ENCODE results near the gene RAB3A. TPM values are rescaled to one million over a fixed set of nuclear protein-coding genes. Genes with fewer than 3 reads are reported as not detected.

Gene RAB3A
- total RNA-seq, 1 donor from 2014 or later: 3.1 TPM

GRCh38 chr19:18193388-18194180 is 10.3 kb downstream of the RAB3A start:
- H3K4me3 Mint-ChIP-seq (ENCODE audit: unreplicated experiment): peak overlapping the region; percentile 90
- peak; percentile 29 for DNase-seq (ENCODE audit: low spot score)
- peaks cover 10% of the 10 kb centered on the region for H3K27me3 Mint-ChIP-seq (ENCODE audit: unreplicated experiment)
- no peaks in the 10 kb centered on the region for H3K36me3 Mint-ChIP-seq (ENCODE audit: low read depth, unreplicated experiment)
- H3K4me1 Mint-ChIP-seq (ENCODE audit: unreplicated experiment): peaks cover 9% of the 10 kb centered on the region
- TF ChIP-seq CTCF (IDR thresholded peaks at IDR 0.05; ENCODE audit: unreplicated experiment): no peak
- H3K27ac Mint-ChIP-seq (ENCODE audit: unreplicated experiment): peak overlapping the region; percentile 61
- no peaks in the 10 kb centered on the region for H3K9me3 Mint-ChIP-seq (ENCODE audit: unreplicated experiment)

GRCh38 chr19:18192673-18193387 is 11.0 kb downstream of the RAB3A start, which contains the start of gene MPV17L2:
Gene MPV17L2, plus strand, starts transcription at chr19:18193218. Its CDS starts 64 bp downstream, at chr19:18193282.
- Mint-ChIP-seq H3K27ac (ENCODE audit: unreplicated experiment) (peak within 1 kb of the TSS; percentile 61), H3K9me3 (ENCODE audit: unreplicated experiment) (no peaks in the 10 kb centered on the region), H3K4me1 (ENCODE audit: unreplicated experiment) (peaks cover 9% of the 10 kb centered on the region), H3K4me3 (ENCODE audit: unreplicated experiment) (peak within 1 kb of the TSS; percentile 90), H3K27me3 (ENCODE audit: unreplicated experiment) (peaks cover 7% of the 10 kb centered on the region), H3K36me3 (ENCODE audit: low read depth, unreplicated experiment) (no peaks in the 10 kb centered on the region)
- no peak for TF ChIP-seq CTCF (IDR thresholded peaks at IDR 0.05; ENCODE audit: unreplicated experiment)
- peak; percentile 97 for DNase-seq (ENCODE audit: low spot score)

- peak overlapping the region; percentile 40 for H3K27ac Mint-ChIP-seq (ENCODE audit: unreplicated experiment)
- no peak for DNase-seq (ENCODE audit: low spot score)
- TF ChIP-seq CTCF (IDR thresholded peaks at IDR 0.05; ENCODE audit: unreplicated experiment): no peak
- H3K27me3 Mint-ChIP-seq (ENCODE audit: unreplicated experiment): peaks cover 7% of the 10 kb centered on the region
- no peaks in the 10 kb centered on the region for H3K36me3 Mint-ChIP-seq (ENCODE audit: low read depth, unreplicated experiment)
- H3K4me3 Mint-ChIP-seq (ENCODE audit: unreplicated experiment): peak overlapping the region; percentile 79
- H3K4me1 Mint-ChIP-seq (ENCODE audit: unreplicated experiment): peaks cover 9% of the 10 kb centered on the region
- H3K9me3 Mint-ChIP-seq (ENCODE audit: unreplicated experiment): no peaks in the 10 kb centered on the region
Measured at GRCh38 chr19:18191640-18192062, 12.2 kb downstream of the RAB3A start.

GRCh38 chr19:18190278-18190677 is 13.6 kb downstream of the RAB3A start:
- Mint-ChIP-seq H3K4me1 (ENCODE audit: unreplicated experiment) (peaks cover 9% of the 10 kb centered on the region), H3K36me3 (ENCODE audit: low read depth, unreplicated experiment) (no peaks in the 10 kb centered on the region), H3K27ac (ENCODE audit: unreplicated experiment) (no peak overlapping the region), H3K4me3 (ENCODE audit: unreplicated experiment) (no peak overlapping the region), H3K27me3 (ENCODE audit: unreplicated experiment) (peaks cover 7% of the 10 kb centered on the region), H3K9me3 (ENCODE audit: unreplicated experiment) (no peaks in the 10 kb centered on the region)
- no peak for TF ChIP-seq CTCF (IDR thresholded peaks at IDR 0.05; ENCODE audit: unreplicated experiment)
- no peak for DNase-seq (ENCODE audit: low spot score)

- no peak for TF ChIP-seq CTCF (IDR thresholded peaks at IDR 0.05; ENCODE audit: unreplicated experiment)
- Mint-ChIP-seq H3K4me1 (ENCODE audit: unreplicated experiment) (no peaks in the 10 kb centered on the region), H3K27me3 (ENCODE audit: unreplicated experiment) (no peaks in the 10 kb centered on the region), H3K4me3 (ENCODE audit: unreplicated experiment) (no peak overlapping the region), H3K36me3 (ENCODE audit: low read depth, unreplicated experiment) (no peaks in the 10 kb centered on the region), H3K27ac (ENCODE audit: unreplicated experiment) (no peak overlapping the region), H3K9me3 (ENCODE audit: unreplicated experiment) (no peaks in the 10 kb centered on the region)
- no peak for DNase-seq (ENCODE audit: low spot score)
Measured at GRCh38 chr19:18185538-18185937, 18.3 kb downstream of the RAB3A start.
